Heart left ventricle (tissue), 13 donors: ENCODE data around the gene BRICD5.

Source experiments
- CTCF ChIP-seq, 12 donors: fragments of 200-600 bp; sonication (generic) in 4 of 12; IDR thresholded peaks; one replicate each; pipeline versions ENCODE4 v1.5.0 to v1.8.0; 2018 to 2022; ENCODE audit warnings: antibody characterized with exemption in 12 of 12, mild to moderate bottlenecking in 5 of 12
- POLR2A ChIP-seq, 2 donors: fragments of 450-650 bp; IDR thresholded peaks; one replicate each; pipeline ENCODE4 v1.6.1; 2017; ENCODE audit warnings: antibody characterized with exemption in 2 of 2, mild to moderate bottlenecking in 2 of 2, moderate library complexity in 2 of 2
- donor health status: ischemic (EF 13 %, LVEDD 7.1; RV severe dilation, severe dysfunction).
- donor health status: DM: no; HTN: yes; CAD: no.
- donor health status: DM: no; HTN: no; CAD: no.
- donor health status: ischemic (EF 25% LVEDD 6.9; RV normal size, moderate dysfunction).
- donor health status: ischemic (EF 25% LVEDD 5.7; RV mildly dilated, moderate dysfunction).
- donor health status: ischemic (EF 35%, LVEDD 5.7; RV mildly dilated, moderate dysfunction).
- donor health status: nonischemic (EF 11% LVEDD 7.7; RV severe dilation, severe dysfunction).
- donor health status: DM: yes; HTN: yes; CAD: no.
- donor health status: PGD.
- donor health status: ischemic (EF 29% LVEDD 5.4; RV normal size, mild dysfunction).
- donor health status: nonischemic (EF 23%, LVEDD 6.1; RV moderate dilation, normal function).

DNA sequence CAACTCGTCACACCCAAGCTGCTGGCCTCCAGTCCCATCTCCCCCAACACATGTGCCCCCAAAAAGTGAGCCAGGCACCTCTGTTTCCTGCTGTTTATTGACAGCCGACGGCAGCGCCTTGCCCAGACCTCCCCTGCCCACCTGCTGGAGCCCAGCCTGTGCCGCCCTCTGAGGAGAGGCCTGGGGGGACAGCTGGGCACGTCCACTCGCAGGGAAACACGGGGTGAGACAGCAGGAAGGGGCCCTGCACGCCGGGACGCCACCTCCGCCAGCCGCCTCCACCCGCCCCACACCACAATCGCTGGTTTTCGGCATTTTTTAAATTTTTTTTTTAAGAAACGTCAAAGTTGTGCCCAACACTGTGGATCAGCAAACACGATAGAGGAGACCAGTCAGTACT lies 33.6 kb downstream of the BRICD5 start:
- no peak for TF ChIP-seq POLR2A (IDR thresholded peaks at IDR 0.05)
- TF ChIP-seq CTCF (IDR thresholded peaks at IDR 0.05): no peak
